GM12878 (cell line): ENCODE measurements around the gene CSMD2. TPM values are rescaled to one million over a fixed set of nuclear protein-coding genes. Genes with fewer than 3 reads are reported as not detected.

Experiments
- ATAC-seq: fragments of 200-7000 bp; cut with Tn5 transposase; 3 replicates; pipeline ENCODE4 v1.9.1; 2020; ENCODE audit warnings: mild to moderate bottlenecking, moderate library complexity
- BruUV-seq: library from RNA; stranded (reverse); fragments of 400-500 nt; replicated peaks from 2 replicates; lab custom pipeline; 2021; lab: Mats Ljungman, UMichigan
- CTCF ChIA-PET: fragments of 300-600 bp; sonication (Branson Sonifier 250); formaldehyde crosslinking; extraction: SDS; loops from one replicate; lab custom pipeline; 2021; ENCODE audit warnings: inconsistent platforms; lab: Yijun Ruan, JAX
- POLR2A ChIA-PET: fragments of 350-600 bp; formaldehyde crosslinking; extraction: SDS; loops from one replicate; lab custom pipeline; 2021; ENCODE audit warnings: inconsistent platforms; lab: Charles Lee
- RAD21 ChIA-PET: fragments of 300-600 bp; sonication (Branson Sonifier 250); formaldehyde crosslinking; loops from one replicate; lab custom pipeline; 2023; ENCODE audit warnings: antibody characterized with exemption; ENCODE audit not compliant: unreplicated experiment; lab: Charles Lee
- SMC1A ChIA-PET: fragments of 300-600 bp; sonication (Branson Sonifier 250); formaldehyde crosslinking; loops from one replicate; lab custom pipeline; 2023; ENCODE audit not compliant: unreplicated experiment, uncharacterized antibody; lab: Charles Lee
- DNase-seq: peaks from one replicate; pipeline ENCODE4 v3.0.0-alpha.2; 2011; ENCODE audit warnings: low read depth, low spot score
- FAIRE-seq: peaks from 3 replicates; lab custom pipeline; 2011; peaks lifted over from hg19 to GRCh38; lab: Jason Lieb, UNC
- H2AFZ ChIP-seq: 2 replicates; pipeline ENCODE4 v1.6.0; 2011; ENCODE audit warnings: low read depth, low read length, control low read depth; ENCODE audit not compliant: control insufficient read depth
- H3K27ac ChIP-seq: 2 replicates; pipeline ENCODE4 v1.5.1; 2011; ENCODE audit warnings: control low read depth; ENCODE audit not compliant: control insufficient read depth, insufficient read depth
- H3K27me3 ChIP-seq, 2 experiments: replicated peaks in 1 of 2; 2 replicates each; pipeline versions ENCODE4 v1.6.0 to v1.6.1; 2011; ENCODE audit warnings: low read length in 1 of 2; ENCODE audit not compliant: control insufficient read depth in 2 of 2, insufficient read depth in 2 of 2
- H3K36me3 ChIP-seq, 2 experiments: 2 replicates each; pipeline ENCODE4 v1.5.1; 2011; ENCODE audit warnings: low read length in 1 of 2; ENCODE audit not compliant: control insufficient read depth in 2 of 2, insufficient read depth in 2 of 2
- H3K4me1 ChIP-seq: 2 replicates; pipeline ENCODE4 v1.6.1; 2011; ENCODE audit warnings: mild to moderate bottlenecking, low read length, moderate library complexity, mixed read lengths; ENCODE audit not compliant: control insufficient read depth, insufficient read depth
- H3K4me2 ChIP-seq: 2 replicates; pipeline ENCODE4 v1.6.0; 2011; ENCODE audit warnings: control low read depth; ENCODE audit not compliant: control insufficient read depth, insufficient read depth
- H3K4me3 ChIP-seq: fragments of 200-600 bp; sonication (generic); 2 replicates; pipeline ENCODE4 v1.5.1; 2016
- H3K79me2 ChIP-seq: 2 replicates; pipeline ENCODE4 v1.6.0; 2011; ENCODE audit warnings: low read length; ENCODE audit not compliant: control insufficient read depth, insufficient read depth
- H3K9ac ChIP-seq: 2 replicates; pipeline ENCODE4 v1.8.0; 2011; ENCODE audit warnings: low read length, control low read depth, mixed read lengths; ENCODE audit not compliant: control insufficient read depth, insufficient read depth
- H3K9me3 ChIP-seq: replicated peaks from 3 replicates; pipeline ENCODE4 v1.5.1; 2011; ENCODE audit warnings: mild to moderate bottlenecking, low read length; ENCODE audit not compliant: control insufficient read depth, insufficient read depth
- H4K20me1 ChIP-seq: 2 replicates; pipeline ENCODE4 v1.6.0; 2011; ENCODE audit not compliant: control insufficient read depth, insufficient read depth
- CREM ChIP-seq: IDR thresholded peaks from 2 replicates; pipeline ENCODE4 v1.6.1; 2014; ENCODE audit warnings: antibody characterized with exemption, low read depth
- MTA2 ChIP-seq: fragments of 450-650 bp; IDR thresholded peaks from 2 replicates; pipeline ENCODE4 v1.6.1; 2016; ENCODE audit warnings: low read depth, mild to moderate bottlenecking, moderate library complexity
- MXI1 ChIP-seq: fragments of 150-350 bp; IDR thresholded peaks from 2 replicates; pipeline ENCODE4 v1.6.1; 2011; ENCODE audit warnings: low read depth, mild to moderate bottlenecking, inconsistent platforms, low read length, improper control_type of control experiment
- NR2C2 ChIP-seq: IDR thresholded peaks from 2 replicates; pipeline ENCODE4 v1.6.1; 2011; ENCODE audit warnings: borderline replicate concordance, low read depth; ENCODE audit not compliant: control insufficient read depth, insufficient read length
- SMAD1 ChIP-seq: fragments of 450-650 bp; IDR thresholded peaks from 2 replicates; pipeline ENCODE4 v1.6.1; 2018; ENCODE audit warnings: mild to moderate bottlenecking, low read depth; ENCODE audit not compliant: partially characterized antibody
- TAF1 ChIP-seq: IDR thresholded peaks from 2 replicates; pipeline ENCODE4 v1.6.1; 2011; ENCODE audit warnings: mild to moderate bottlenecking, low read depth, low read length, borderline replicate concordance
- ZBED1 ChIP-seq: IDR thresholded peaks from 2 replicates; pipeline ENCODE4 v1.6.1; 2016; ENCODE audit warnings: borderline replicate concordance
- ZZZ3 ChIP-seq: IDR thresholded peaks from 2 replicates; pipeline ENCODE4 v1.6.1; 2011; ENCODE audit warnings: low read depth; ENCODE audit not compliant: control insufficient read depth, insufficient read length
- WGBS: methylation state at CpG from one replicate; pipeline ENCODE4 v1.1.6; 2016; ENCODE audit warnings: low lambda C conversion rate; ENCODE audit not compliant: insufficient replicate concordance, insufficient coverage; ENCODE audit errors: missing lambda C conversion rate; 5-methylcytosine and 5-hydroxymethylcytosine counted together
- in situ Hi-C: fragments of 300-500 bp; cut with MboI; formaldehyde crosslinking; loops from 9 replicates; pipeline ENCODE4 v1.14.3; 2018; ENCODE audit warnings: mixed read lengths
- intact Hi-C: fragments of 100-400 bp; cut with micrococcal nuclease; formaldehyde crosslinking; loops from one replicate; pipeline ENCODE4 v1.14.2; 2022; ENCODE audit not compliant: unreplicated experiment
- polyA plus RNA-seq, 11 experiments: library from polyadenylated mRNA; depleted of rRNA in 4 of 11; unstranded in 6 of 11; stranded (reverse) in 5 of 11; fragments of >200 nt; fragmentation: Nextera tagmentation in 4 of 11; fragmentation: Illumina TruSeq in 1 of 11; extraction: Ambion mirVana in 4 of 11; extraction: Trizol in 1 of 11; gene quantifications; 1 replicate in 1 of 11; 2 replicates in 10 of 11; pipeline versions ENCODE4 v1.2.1 to v1.2.3, GENCODE V29; 2011 to 2016; ENCODE audit warnings: inconsistent platforms in 2 of 11, missing spikeins in 2 of 11, low read depth in 1 of 11
- total RNA-seq, 4 experiments: library from RNA; depleted of rRNA in 3 of 4; stranded (reverse); fragments of >200 nt in 3 of 4; fragmentation: Illumina TruSeq in 1 of 4; extraction: Trizol in 1 of 4; gene quantifications; 2 replicates each; pipeline versions ENCODE4 v1.2.1 to v1.2.3, GENCODE V29; 2013 to 2021

CSMD2 gene
- total and polyA plus RNA-seq, 10 of the 15 experiments (the other 5 are each of a cell fraction or from before 2014, with no cell fraction given) = under 0.01 TPM; not detected in 9

DNA sequence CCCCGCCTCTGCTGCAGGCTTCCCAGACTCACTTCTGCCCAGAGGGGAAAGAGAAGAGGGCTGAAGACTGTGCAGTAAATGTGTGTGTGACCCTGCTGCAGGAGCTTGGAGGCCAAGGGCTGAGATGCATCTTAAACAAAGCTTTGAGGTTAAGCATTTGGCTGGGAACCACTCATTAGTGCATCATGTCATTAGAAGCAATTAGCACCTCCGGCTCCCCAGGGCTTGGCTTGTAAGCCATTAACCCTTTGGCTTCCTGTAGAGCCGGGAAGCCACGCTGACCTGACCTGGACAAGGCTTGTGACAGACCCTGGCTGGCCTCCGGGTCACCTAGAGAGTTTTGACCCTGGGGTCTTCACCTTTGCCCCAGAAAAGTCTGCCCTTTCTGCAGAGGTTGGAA lies 77.0 kb downstream of the CSMD2 start (continued):
- TF ChIP-seq SMAD1 (no peak), MTA2 (no peak)

DNA sequence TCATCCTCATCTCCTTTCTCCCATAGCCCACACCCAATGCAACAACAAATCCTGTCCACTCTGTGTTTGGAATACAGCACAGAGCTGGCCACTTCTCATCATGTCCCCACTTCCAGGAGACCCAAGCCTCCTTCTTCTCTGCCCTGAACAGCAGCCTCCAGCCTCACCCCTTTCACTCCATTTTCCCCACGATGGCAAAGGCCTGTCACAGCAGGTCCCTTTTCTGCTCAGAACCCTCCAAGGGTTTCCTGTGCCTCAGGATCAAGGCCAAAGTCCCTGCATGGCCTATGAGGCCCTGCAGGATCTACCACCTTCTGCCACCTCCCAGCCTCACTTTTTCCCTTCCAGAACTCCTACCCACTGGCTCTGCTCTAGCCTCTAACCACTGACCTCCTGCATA lies 78.5 kb downstream of the CSMD2 start:
- Histone ChIP-seq H2AFZ (no peak overlapping the region), H3K4me2 (no peak overlapping the region), H3K4me1 (no peaks in the 10 kb centered on the region), H3K36me3 (no peaks in the 10 kb centered on the region), H3K4me3 (no peak overlapping the region), H3K79me2 (no peaks in the 10 kb centered on the region), H3K9ac (no peak overlapping the region), H4K20me1 (no peaks in the 10 kb centered on the region), H3K27ac (no peak overlapping the region), H3K27me3 (no peaks in the 10 kb centered on the region), H3K9me3 (no peaks in the 10 kb centered on the region)
- no peak for ATAC-seq
- in situ Hi-C loops = no loop called here
- intact Hi-C loops = no loop called here
- no peak for DNase-seq
- RAD21 ChIA-PET = interaction anchor here (1.1 kb wide), 1 partner anchor 75 kb away, joined by 3 read pairs; no protein-coding TSS in a partner anchor
- BruUV-seq = no TSS peak
- CTCF ChIA-PET = no interaction called here
- SMC1A ChIA-PET = no interaction called here
- POLR2A ChIA-PET = no interaction called here
- no peak for FAIRE-seq
- WGBS = 0% methylated on average over 1 of the region's 1 CpG
- no peak for TF ChIP-seq ZBED1
- TF ChIP-seq MXI1 = no peak
- TF ChIP-seq NR2C2 = no peak
- TF ChIP-seq ZZZ3 = no peak
- no peak for TF ChIP-seq TAF1
- TF ChIP-seq CREM = no peak
